Activated CD4-positive, alpha-beta T cell treated with anti-CD3 and anti-CD28 coated beads for 24 hours (primary cell): ENCODE results near the gene ZNF778.
A peak's percentile ranks its signal among the peaks of the same experiment; 100 is the strongest.
"Not testable (repeated sequence)": the region's sequence is repeated elsewhere in the genome, so short reads cannot be mapped to it uniquely, and the experiment has no call there.

ENCODE experiments used
- DNase-seq, 2 donors: peaks; one replicate each; pipeline ENCODE4 v3.0.0-alpha.2; 2020; ENCODE audit warnings: low read depth in 2 of 2

ZNF778 gene

GRCh38 chr16:89216315-89217137 lies 977 bp upstream of the ZNF778 start:
- DNase-seq = peak; percentile 59 to 70

GRCh38 chr16:89217138-89217387 lies 440 bp upstream of the ZNF778 start:
- no peak for DNase-seq

- no peak for DNase-seq
These were observed 1.9 kb downstream of the ZNF778 start for GRCh38 chr16:89219365-89219764.

- no peak for DNase-seq
These were observed 4.1 kb downstream of the ZNF778 start for GRCh38 chr16:89221604-89222003.

GRCh38 chr16:89222931-89223330 lies 5.4 kb downstream of the ZNF778 start:
- DNase-seq = no peak

GRCh38 chr16:89224665-89225064 lies 7.2 kb downstream of the ZNF778 start:
- DNase-seq = no peak

- no peak for DNase-seq
These were observed 12.8 kb downstream of the ZNF778 start for GRCh38 chr16:89230255-89230654.

- no peak for DNase-seq
These were observed 14.6 kb downstream of the ZNF778 start for GRCh38 chr16:89232107-89232506.

- DNase-seq = no peak
These were observed 16.4 kb downstream of the ZNF778 start for GRCh38 chr16:89233678-89234490.

GRCh38 chr16:89237733-89238132 lies 20.2 kb downstream of the ZNF778 start:
- no peak for DNase-seq

GRCh38 chr16:89241187-89242007 lies 23.9 kb downstream of the ZNF778 start:
- peak; percentile 45 to 50 for DNase-seq

GRCh38 chr16:89242795-89243200 lies 25.3 kb downstream of the ZNF778 start:
- no peak for DNase-seq

GRCh38 chr16:89243664-89244063 lies 26.2 kb downstream of the ZNF778 start:
- no peak for DNase-seq

- DNase-seq = not testable (repeated sequence)
These were observed 26.8 kb downstream of the ZNF778 start for GRCh38 chr16:89244264-89244663.

GRCh38 chr16:89244754-89245153 lies 27.3 kb downstream of the ZNF778 start:
- DNase-seq = no peak

- no peak for DNase-seq
These were observed 28.9 kb downstream of the ZNF778 start for GRCh38 chr16:89246383-89246902.

- peak; percentile 98 to 99 for DNase-seq
These were observed 29.6 kb downstream of the ZNF778 start for GRCh38 chr16:89246903-89247733.

- not testable (repeated sequence) for DNase-seq
These were observed 30.2 kb downstream of the ZNF778 start for GRCh38 chr16:89247734-89248075.

- no peak for DNase-seq
These were observed 30.9 kb downstream of the ZNF778 start for GRCh38 chr16:89248196-89248982.

GRCh38 chr16:89253548-89254287 lies 36.2 kb downstream of the ZNF778 start:
- no peak for DNase-seq
